HG02970 (cell line): ENCODE results near the gene DIS3L2.
"Not testable (repeated sequence)": the region's sequence is repeated elsewhere in the genome, so short reads cannot be mapped to it uniquely, and the experiment has no call there.

Experiments used
- ATAC-seq: cut with Tn5 transposase; IDR thresholded peaks from one replicate; pipeline ENCODE4 v1.9.1; 2021; ENCODE audit warnings: mild to moderate bottlenecking, moderate library complexity, moderate number of reproducible peaks; ENCODE audit not compliant: unreplicated experiment, low FRiP score

DIS3L2 gene

GRCh38 chr2:232376260-232376659 is 414.7 kb downstream of the DIS3L2 start:
- no peak for ATAC-seq

- ATAC-seq = no peak
These were observed 415.2 kb downstream of the DIS3L2 start for GRCh38 chr2:232376713-232377112.

- no peak for ATAC-seq
These were observed 415.8 kb downstream of the DIS3L2 start for GRCh38 chr2:232377319-232377718.

GRCh38 chr2:232377841-232378734 is 416.6 kb downstream of the DIS3L2 start:
- ATAC-seq = no peak

GRCh38 chr2:232378735-232379151 is 417.2 kb downstream of the DIS3L2 start, which contains the start of gene ALPP:
TSS of gene ALPP (plus strand) at chr2:232378751. CDS start at chr2:232378803, 52 bp downstream.
- ATAC-seq = not testable (repeated sequence)

- not testable (repeated sequence) for ATAC-seq
These were observed 418.4 kb downstream of the DIS3L2 start for GRCh38 chr2:232379610-232380590.

GRCh38 chr2:232381204-232382031 is 419.9 kb downstream of the DIS3L2 start:
- not testable (repeated sequence) for ATAC-seq

- no peak for ATAC-seq
These were observed 421.1 kb downstream of the DIS3L2 start for GRCh38 chr2:232382331-232383225.

- ATAC-seq = no peak
These were observed 423.0 kb downstream of the DIS3L2 start for GRCh38 chr2:232384466-232384865.

- not testable (repeated sequence) for ATAC-seq
These were observed 423.5 kb downstream of the DIS3L2 start for GRCh38 chr2:232385058-232385457.

- no peak for ATAC-seq
These were observed 424.4 kb downstream of the DIS3L2 start for GRCh38 chr2:232385660-232386489.

- ATAC-seq = no peak
These were observed 424.9 kb downstream of the DIS3L2 start for GRCh38 chr2:232386490-232386739.
